Mucosa of descending colon (tissue), 3 donors: ENCODE data around the gene MAPRE3. TPM values are rescaled to one million over a fixed set of nuclear protein-coding genes. Genes with fewer than 3 reads are reported as not detected.

ENCODE experiments used
- ATAC-seq: fragments of 200-7000 bp; cut with Tn5 transposase; one replicate; pipeline ENCODE4 v1.9.1; 2020; ENCODE audit warnings: mild to moderate bottlenecking, moderate library complexity
- DNase-seq, 3 donors: peaks; one replicate each; pipeline ENCODE4 v3.0.0-alpha.2; 2020
- H3K36me3 ChIP-seq: fragments of 200-600 bp; one replicate; pipeline ENCODE4 v1.8.0; 2021; ENCODE audit warnings: low read depth, mild to moderate bottlenecking
- H3K4me1 ChIP-seq: fragments of 200-600 bp; one replicate; pipeline ENCODE4 v1.8.0; 2021; ENCODE audit warnings: low read depth, mild to moderate bottlenecking
- H3K4me3 ChIP-seq: fragments of 200-600 bp; one replicate; pipeline ENCODE4 v1.8.0; 2021; ENCODE audit warnings: mild to moderate bottlenecking
- H3K9me3 ChIP-seq: fragments of 200-600 bp; one replicate; pipeline ENCODE4 v1.8.0; 2021; ENCODE audit warnings: mild to moderate bottlenecking
- CTCF ChIP-seq: fragments of 200-600 bp; IDR thresholded peaks from one replicate; pipeline ENCODE4 v1.8.0; 2022; ENCODE audit warnings: antibody characterized with exemption, mild to moderate bottlenecking
- intact Hi-C, 2 donors: fragments of 100-400 bp; cut with DNase I in 1 of 2; cut with micrococcal nuclease in 1 of 2; formaldehyde crosslinking; loops; one replicate each; pipeline versions ENCODE4 v1.11.0 to v1.11.1; 2022; cut with DNase I, micrococcal nuclease
- total RNA-seq, 3 donors: library from RNA; stranded (reverse); fragmentation: NEBNext Ultra II Directional in 2 of 3; extraction: Animal tissue kit (Norgen Biotek cat#: 25700) in 2 of 3; gene quantifications; one replicate each; pipeline versions ENCODE4 v1.2.1 to v1.2.4, GENCODE V29; 2021 to 2023
- donor health status: DM: no; HTN: no; CAD: no; lungs with moderate emphysema.
- donor health status: DM: no; HTN: no; CAD: no.
- donor health status: DM: no; HTN: yes; CAD: no.

Gene MAPRE3
- total RNA-seq, 3 donors from 2014 or later: 23.9 to 36.1 (median 35.6) TPM

- DNase-seq: peak in 2 of 3 donors; percentile 64 to 80
- TF ChIP-seq CTCF: peak; percentile 51
- intact Hi-C loops: loop anchor here (5.0 kb wide), 1 partner anchor 95 kb away; the partner anchor contains the start of gene DPYSL5 (in 2 of the 2)
- H3K36me3 ChIP-seq: no peaks in the 10 kb centered on the region
- no peaks in the 10 kb centered on the region for H3K9me3 ChIP-seq
- no peaks in the 10 kb centered on the region for H3K4me1 ChIP-seq
- peak; percentile 72 for ATAC-seq
- no peak overlapping the region for H3K4me3 ChIP-seq
Observed at GRCh38 chr2:26942543-26943295, 27.7 kb upstream of the MAPRE3 start.

- no peak overlapping the region for H3K4me3 ChIP-seq
- no peaks in the 10 kb centered on the region for H3K9me3 ChIP-seq
- DNase-seq: no peak
- intact Hi-C loops: no loop called here
- ATAC-seq: no peak
- no peaks in the 10 kb centered on the region for H3K4me1 ChIP-seq
- H3K36me3 ChIP-seq: no peaks in the 10 kb centered on the region
- TF ChIP-seq CTCF: no peak
Observed at GRCh38 chr2:26945991-26946750, 24.3 kb upstream of the MAPRE3 start.

- Histone ChIP-seq H3K9me3 (no peaks in the 10 kb centered on the region), H3K4me1 (no peaks in the 10 kb centered on the region), H3K36me3 (no peaks in the 10 kb centered on the region), H3K4me3 (no peak overlapping the region)
- intact Hi-C loops: no loop called here
- no peak for TF ChIP-seq CTCF
- DNase-seq (peak in 2 of 3 donors; percentile 48 to 50), ATAC-seq (peak; percentile 57)
Observed at GRCh38 chr2:26946841-26947784, 23.3 kb upstream of the MAPRE3 start.

DNA sequence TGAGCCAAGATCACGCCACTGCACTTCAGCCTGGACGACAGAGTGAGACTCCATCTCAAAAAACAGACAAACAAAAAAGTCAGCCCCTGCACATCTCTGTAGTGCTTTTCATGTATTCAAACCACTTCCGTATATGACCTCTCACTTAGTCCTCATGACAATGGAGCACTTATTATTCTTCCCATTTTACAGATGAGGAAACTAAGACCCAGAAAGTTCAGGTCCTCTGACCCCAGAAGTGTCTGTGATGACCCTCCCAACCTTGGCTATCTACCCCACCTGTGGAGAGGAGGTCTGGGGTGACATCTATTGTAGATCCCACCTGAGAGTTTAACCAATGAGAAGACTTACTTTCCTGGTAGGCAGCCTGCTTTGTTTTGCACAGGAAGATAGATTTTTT lies 21.6 kb upstream of the MAPRE3 start:
- H3K4me1 ChIP-seq: no peaks in the 10 kb centered on the region
- intact Hi-C loops: no loop called here
- no peaks in the 10 kb centered on the region for H3K36me3 ChIP-seq
- ATAC-seq (no peak), DNase-seq (no peak)
- H3K9me3 ChIP-seq: no peaks in the 10 kb centered on the region
- no peak for TF ChIP-seq CTCF
- H3K4me3 ChIP-seq: no peak overlapping the region

GRCh38 chr2:26950246-26950645 lies 20.2 kb upstream of the MAPRE3 start:
- intact Hi-C loops: no loop called here
- no peaks in the 10 kb centered on the region for H3K4me1 ChIP-seq
- DNase-seq (no peak), ATAC-seq (no peak)
- TF ChIP-seq CTCF: no peak
- no peaks in the 10 kb centered on the region for H3K9me3 ChIP-seq
- no peak overlapping the region for H3K4me3 ChIP-seq
- H3K36me3 ChIP-seq: no peaks in the 10 kb centered on the region
